ENCODE measurements around the gene QSOX2.

Gene QSOX2

DNA sequence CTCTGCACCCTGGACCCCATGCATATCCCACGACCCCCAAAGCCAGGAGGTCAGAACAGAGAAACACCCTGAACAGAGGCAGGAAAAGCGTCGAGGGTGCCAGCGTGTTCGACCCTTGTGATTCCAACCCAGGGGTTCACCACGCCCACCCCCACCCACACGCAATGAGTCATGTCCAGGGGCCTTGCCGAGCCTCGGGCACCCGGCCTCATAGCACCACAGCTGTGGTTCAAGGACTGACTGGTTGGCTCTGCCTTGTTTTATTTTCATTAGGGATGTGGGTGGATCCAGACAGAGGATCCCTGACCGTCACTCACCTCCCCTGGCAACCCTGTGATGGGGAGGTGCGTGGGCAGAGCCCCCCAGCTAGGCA, 9.5 kb upstream of the QSOX2 start:
- H3K4me2 ChIP-seq (ENCODE audit: low read depth, low read length), result no peak overlapping the region
- H3K9me3 ChIP-seq (replicated peaks; ENCODE audit: insufficient read depth, low read length), result no peaks in the 10 kb centered on the region
- no peaks in the 10 kb centered on the region for H3F3A ChIP-seq (ENCODE audit: insufficient read depth, low read length)
- H4K20me1 ChIP-seq (ENCODE audit: insufficient read depth, low read length), result no peaks in the 10 kb centered on the region
- no peaks in the 10 kb centered on the region for H3K36me3 ChIP-seq (replicated peaks; ENCODE audit: insufficient read depth, low read length)
- peaks cover 92% of the 10 kb centered on the region for H3K27me3 ChIP-seq (replicated peaks; ENCODE audit: insufficient read depth, low read length)
- H3K4me3 ChIP-seq (ENCODE audit: low read length), result no peak overlapping the region
- H3K9me2 ChIP-seq (replicated peaks; ENCODE audit: insufficient read depth, low read length), result no peaks in the 10 kb centered on the region
- H3K9ac ChIP-seq (ENCODE audit: low read length), result no peak overlapping the region
- no peaks in the 10 kb centered on the region for H3K4me1 ChIP-seq (ENCODE audit: low read length)
- DNase-seq, result no peak
- H3K79me2 ChIP-seq (ENCODE audit: low read length), result no peaks in the 10 kb centered on the region
- no peak overlapping the region for H2AFZ ChIP-seq (ENCODE audit: low read length)
- TF ChIP-seq EZH2phosphoT487 (IDR thresholded peaks at IDR 0.05; ENCODE audit: low read length) (no peak), EZH2 (optimal IDR thresholded peaks at IDR 0.05; ENCODE audit: low read depth, low read length) (no peak)
- TF ChIP-seq, protein P1, sequence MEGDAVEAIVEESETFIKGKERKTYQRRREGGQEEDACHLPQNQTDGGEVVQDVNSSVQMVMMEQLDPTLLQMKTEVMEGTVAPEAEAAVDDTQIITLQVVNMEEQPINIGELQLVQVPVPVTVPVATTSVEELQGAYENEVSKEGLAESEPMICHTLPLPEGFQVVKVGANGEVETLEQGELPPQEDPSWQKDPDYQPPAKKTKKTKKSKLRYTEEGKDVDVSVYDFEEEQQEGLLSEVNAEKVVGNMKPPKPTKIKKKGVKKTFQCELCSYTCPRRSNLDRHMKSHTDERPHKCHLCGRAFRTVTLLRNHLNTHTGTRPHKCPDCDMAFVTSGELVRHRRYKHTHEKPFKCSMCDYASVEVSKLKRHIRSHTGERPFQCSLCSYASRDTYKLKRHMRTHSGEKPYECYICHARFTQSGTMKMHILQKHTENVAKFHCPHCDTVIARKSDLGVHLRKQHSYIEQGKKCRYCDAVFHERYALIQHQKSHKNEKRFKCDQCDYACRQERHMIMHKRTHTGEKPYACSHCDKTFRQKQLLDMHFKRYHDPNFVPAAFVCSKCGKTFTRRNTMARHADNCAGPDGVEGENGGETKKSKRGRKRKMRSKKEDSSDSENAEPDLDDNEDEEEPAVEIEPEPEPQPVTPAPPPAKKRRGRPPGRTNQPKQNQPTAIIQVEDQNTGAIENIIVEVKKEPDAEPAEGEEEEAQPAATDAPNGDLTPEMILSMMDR (IDR thresholded peaks at IDR 0.05; ENCODE audit: low read length), result no peak
- H3K27ac ChIP-seq (ENCODE audit: low read length), result no peak overlapping the region

DNA sequence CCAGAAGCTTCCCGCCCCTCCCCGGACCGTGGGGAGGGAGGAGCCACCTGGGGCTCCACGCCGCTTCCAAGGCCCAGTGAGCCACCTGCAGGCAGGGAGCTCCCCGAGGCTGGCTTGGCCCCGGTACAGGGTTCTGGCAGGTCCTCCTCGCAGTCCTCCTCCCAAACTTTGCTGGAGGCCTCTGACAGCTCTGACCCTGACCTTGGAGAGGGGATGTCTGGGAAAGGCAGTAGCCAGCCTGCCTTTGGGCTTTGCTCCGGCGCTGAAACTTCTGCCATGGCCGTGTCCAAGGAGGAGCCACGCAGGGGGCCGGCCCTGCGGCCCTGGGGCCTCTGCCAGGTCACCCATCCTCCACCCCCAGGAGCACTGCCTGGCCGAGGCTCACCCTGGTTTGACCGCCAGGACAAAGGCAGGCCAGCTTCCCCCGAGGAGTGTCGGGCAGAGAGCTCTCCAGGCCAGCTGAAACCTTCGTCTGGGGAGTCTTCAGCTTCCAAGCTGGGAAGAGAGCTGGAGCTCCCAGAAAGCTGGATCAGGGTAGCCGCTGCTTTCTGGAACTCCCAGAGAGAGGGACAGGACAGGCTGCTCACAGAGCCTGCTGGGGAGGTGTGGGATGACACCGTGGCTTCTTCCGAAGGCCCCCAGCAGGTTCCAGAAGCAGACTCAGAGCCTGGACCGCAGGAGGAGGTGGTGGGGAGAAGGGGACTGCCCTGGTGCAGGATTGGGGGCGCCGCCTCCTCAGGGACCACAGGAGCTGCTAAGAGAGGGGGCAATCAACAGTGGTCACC, 9.0 kb upstream of the QSOX2 start:
- H3K27ac ChIP-seq (ENCODE audit: low read length), result no peak overlapping the region
- no peaks in the 10 kb centered on the region for H3K9me3 ChIP-seq (replicated peaks; ENCODE audit: insufficient read depth, low read length)
- no peak overlapping the region for H3K4me2 ChIP-seq (ENCODE audit: low read depth, low read length)
- DNase-seq, result no peak
- H2AFZ ChIP-seq (ENCODE audit: low read length), result no peak overlapping the region
- H3K9me2 ChIP-seq (replicated peaks; ENCODE audit: insufficient read depth, low read length), result no peaks in the 10 kb centered on the region
- TF ChIP-seq EZH2 (optimal IDR thresholded peaks at IDR 0.05; ENCODE audit: low read depth, low read length), result no peak
- no peak for TF ChIP-seq EZH2phosphoT487 (IDR thresholded peaks at IDR 0.05; ENCODE audit: low read length)
- TF ChIP-seq, protein P1 (IDR thresholded peaks at IDR 0.05; ENCODE audit: low read length), result no peak
- H3F3A ChIP-seq (ENCODE audit: insufficient read depth, low read length), result no peaks in the 10 kb centered on the region
- H3K9ac ChIP-seq (ENCODE audit: low read length), result no peak overlapping the region
- H3K36me3 ChIP-seq (replicated peaks; ENCODE audit: insufficient read depth, low read length), result no peaks in the 10 kb centered on the region
- no peaks in the 10 kb centered on the region for H4K20me1 ChIP-seq (ENCODE audit: insufficient read depth, low read length)
- no peak overlapping the region for H3K4me3 ChIP-seq (ENCODE audit: low read length)
- no peaks in the 10 kb centered on the region for H3K79me2 ChIP-seq (ENCODE audit: low read length)
- peaks cover 92% of the 10 kb centered on the region for H3K27me3 ChIP-seq (replicated peaks; ENCODE audit: insufficient read depth, low read length)
- H3K4me1 ChIP-seq (ENCODE audit: low read length), result no peaks in the 10 kb centered on the region

DNA sequence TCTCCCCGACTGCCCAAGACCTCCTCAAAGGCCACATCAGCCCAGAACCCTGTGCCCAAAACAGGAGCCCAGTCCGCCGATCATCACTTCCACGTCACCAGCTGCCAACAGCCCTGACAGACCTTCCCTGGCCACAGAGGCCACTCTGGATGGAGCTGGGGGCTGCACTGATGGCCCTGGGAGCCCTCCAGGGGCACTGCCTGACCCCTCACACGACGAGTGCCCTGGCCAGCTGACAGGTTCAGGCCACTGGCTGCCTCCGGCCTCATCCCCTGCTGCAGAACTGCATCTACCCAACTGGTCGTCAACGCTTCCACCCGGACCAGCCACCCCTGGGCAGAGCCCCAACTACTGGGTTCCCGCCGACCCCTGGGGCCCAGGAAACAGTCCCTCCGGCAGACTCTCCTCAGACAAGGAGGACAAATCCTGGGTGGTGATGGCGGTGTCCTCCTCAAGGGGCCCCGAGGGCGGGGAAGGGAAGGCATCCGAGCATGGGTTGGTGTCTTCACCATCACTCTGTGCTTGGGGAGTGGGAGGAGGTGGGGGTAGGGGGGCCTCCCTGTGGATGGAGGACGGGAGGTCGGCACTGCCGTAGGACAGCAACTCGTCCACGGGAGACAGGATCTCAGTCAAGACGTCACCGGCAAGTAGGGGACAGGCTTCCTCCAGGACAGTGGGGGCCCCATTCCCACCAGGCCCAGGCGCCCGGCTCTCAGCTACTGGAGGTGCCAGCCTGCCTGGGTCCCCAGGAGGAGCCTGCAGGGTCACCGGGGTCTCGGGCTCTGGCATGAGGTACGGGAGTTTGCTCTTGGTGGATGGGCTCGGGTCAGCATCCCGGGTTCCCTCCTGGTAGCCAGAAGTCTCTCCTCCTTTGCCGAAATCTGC, 7.9 kb upstream of the QSOX2 start:
- DNase-seq, result no peak
- Histone ChIP-seq H3K9ac (ENCODE audit: low read length) (no peak overlapping the region), H3K4me1 (ENCODE audit: low read length) (no peaks in the 10 kb centered on the region), H3K4me3 (ENCODE audit: low read length) (no peak overlapping the region), H3K27me3 (replicated peaks; ENCODE audit: insufficient read depth, low read length) (peaks cover 92% of the 10 kb centered on the region), H2AFZ (ENCODE audit: low read length) (no peak overlapping the region), H3K79me2 (ENCODE audit: low read length) (no peaks in the 10 kb centered on the region), H3K36me3 (replicated peaks; ENCODE audit: insufficient read depth, low read length) (no peaks in the 10 kb centered on the region), H3F3A (ENCODE audit: insufficient read depth, low read length) (no peaks in the 10 kb centered on the region), H3K27ac (ENCODE audit: low read length) (no peak overlapping the region), H3K9me3 (replicated peaks; ENCODE audit: insufficient read depth, low read length) (no peaks in the 10 kb centered on the region), H4K20me1 (ENCODE audit: insufficient read depth, low read length) (no peaks in the 10 kb centered on the region), H3K9me2 (replicated peaks; ENCODE audit: insufficient read depth, low read length) (no peaks in the 10 kb centered on the region), H3K4me2 (ENCODE audit: low read depth, low read length) (no peak overlapping the region)
- TF ChIP-seq, protein P1 (IDR thresholded peaks at IDR 0.05; ENCODE audit: low read length), result no peak
- TF ChIP-seq EZH2phosphoT487 (IDR thresholded peaks at IDR 0.05; ENCODE audit: low read length) (no peak), EZH2 (optimal IDR thresholded peaks at IDR 0.05; ENCODE audit: low read depth, low read length) (no peak)
